Lung (tissue), 12 donors: ENCODE measurements around the gene HCN3. TPM values are rescaled to one million over a fixed set of nuclear protein-coding genes. Genes with fewer than 3 reads are reported as not detected.
A peak's percentile ranks its signal among the peaks of the same experiment; 100 is the strongest.

Experiments used
- ATAC-seq: fragments of 200-7000 bp; cut with Tn5 transposase; one replicate; pipeline ENCODE4 v1.9.1; 2020; ENCODE audit warnings: moderate number of reproducible peaks; ENCODE audit not compliant: insufficient read depth, low FRiP score
- DNase-seq, 3 donors: peaks; one replicate each; pipeline ENCODE4 v3.0.0-alpha.2; 2013 to 2017
- H3K27ac ChIP-seq, 2 donors: one replicate each; pipeline ENCODE4 v1.5.1; 2013; ENCODE audit warnings: mild to moderate bottlenecking in 2 of 2, moderate library complexity in 2 of 2, control low read depth in 1 of 2, inconsistent platforms in 1 of 2, low read depth in 1 of 2, low read length in 1 of 2
- H3K27me3 ChIP-seq, 3 donors: one replicate each; pipeline ENCODE4 v1.5.1; 2013; ENCODE audit warnings: low read length in 2 of 3; ENCODE audit not compliant: control insufficient read depth in 3 of 3, insufficient read depth in 3 of 3
- H3K36me3 ChIP-seq, 4 donors: one replicate each; pipeline ENCODE4 v1.5.1; 2013; ENCODE audit warnings: low read length in 4 of 4, mild to moderate bottlenecking in 1 of 4, moderate library complexity in 1 of 4; ENCODE audit not compliant: control insufficient read depth in 4 of 4, insufficient read depth in 4 of 4
- H3K4me1 ChIP-seq, 5 donors: one replicate each; pipeline ENCODE4 v1.5.1; 2013; ENCODE audit warnings: low read length in 5 of 5, mild to moderate bottlenecking in 2 of 5, moderate library complexity in 1 of 5; ENCODE audit not compliant: control insufficient read depth in 5 of 5, insufficient read depth in 5 of 5
- H3K4me3 ChIP-seq: one replicate; pipeline ENCODE4 v1.5.1; 2013; ENCODE audit warnings: mild to moderate bottlenecking, control low read depth, moderate library complexity
- H3K9ac ChIP-seq, 2 donors: one replicate each; pipeline ENCODE4 v1.5.1; 2013; ENCODE audit warnings: low read length in 2 of 2, control low read depth in 1 of 2; ENCODE audit not compliant: insufficient read depth in 1 of 2
- H3K9me3 ChIP-seq, 4 donors: one replicate each; pipeline ENCODE4 v1.5.1; 2013; ENCODE audit warnings: low read length in 3 of 4, mild to moderate bottlenecking in 1 of 4, moderate library complexity in 1 of 4; ENCODE audit not compliant: control insufficient read depth in 4 of 4, insufficient read depth in 3 of 4
- WGBS, 2 donors: extraction: QIAGEN DNeasy Blood & Tissue Kit; methylation state at CpG; one replicate each; pipeline ENCODE4 v1.1.7; 2013; 5-methylcytosine and 5-hydroxymethylcytosine counted together
- polyA plus RNA-seq, 2 donors: library from polyadenylated mRNA; stranded (reverse); fragments of 200-250 nt; gene quantifications; one replicate each; pipeline ENCODE4 v1.2.1, GENCODE V29; 2013
- total RNA-seq, 2 donors: library from RNA; depleted of rRNA in 1 of 2; stranded (reverse); fragments of >200 nt in 1 of 2; gene quantifications; one replicate each; pipeline ENCODE4 v1.2.1, GENCODE V29; 2014 to 2021
- TF ChIP-seq, protein P1 (sequence below): IDR thresholded peaks from 2 replicates; pipeline ENCODE4 v1.5.1; 2012; ENCODE audit warnings: mild to moderate bottlenecking; ENCODE audit errors: control extremely low read depth, extremely low read depth
- donor health status: control.
- donor health status: control.
- donor health status: Bipolar disorder and iron deficiency.
- donor health status: healthy.
- donor health status: DM: yes; HTN: yes; CAD: no.

The HCN3 gene
- total and polyA plus RNA-seq, 4 donors = 1.0 to 4.7 (median 2.2) TPM

DNA sequence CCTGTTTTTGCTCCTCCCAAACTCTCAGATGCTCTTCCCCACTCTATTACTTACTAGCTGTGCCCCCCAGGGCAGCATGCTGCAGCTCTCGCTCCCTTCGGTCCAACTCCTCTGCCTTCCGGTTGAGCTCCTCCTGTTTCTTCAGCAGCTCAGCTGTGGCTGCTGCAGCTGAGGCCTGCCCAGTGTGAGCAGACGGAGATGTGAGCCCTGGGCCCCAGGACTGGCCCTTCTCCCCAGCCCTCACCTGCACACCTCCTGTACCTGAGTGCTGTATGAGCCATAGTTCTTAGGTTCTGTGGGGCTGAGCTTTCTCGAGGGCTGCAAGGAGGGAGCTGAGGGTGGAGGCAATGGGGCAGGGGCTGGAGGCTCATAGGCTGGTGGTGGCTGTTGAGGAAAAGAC lies 17.0 kb upstream of the HCN3 start:
- no peak for ATAC-seq
- TF ChIP-seq, protein P1, sequence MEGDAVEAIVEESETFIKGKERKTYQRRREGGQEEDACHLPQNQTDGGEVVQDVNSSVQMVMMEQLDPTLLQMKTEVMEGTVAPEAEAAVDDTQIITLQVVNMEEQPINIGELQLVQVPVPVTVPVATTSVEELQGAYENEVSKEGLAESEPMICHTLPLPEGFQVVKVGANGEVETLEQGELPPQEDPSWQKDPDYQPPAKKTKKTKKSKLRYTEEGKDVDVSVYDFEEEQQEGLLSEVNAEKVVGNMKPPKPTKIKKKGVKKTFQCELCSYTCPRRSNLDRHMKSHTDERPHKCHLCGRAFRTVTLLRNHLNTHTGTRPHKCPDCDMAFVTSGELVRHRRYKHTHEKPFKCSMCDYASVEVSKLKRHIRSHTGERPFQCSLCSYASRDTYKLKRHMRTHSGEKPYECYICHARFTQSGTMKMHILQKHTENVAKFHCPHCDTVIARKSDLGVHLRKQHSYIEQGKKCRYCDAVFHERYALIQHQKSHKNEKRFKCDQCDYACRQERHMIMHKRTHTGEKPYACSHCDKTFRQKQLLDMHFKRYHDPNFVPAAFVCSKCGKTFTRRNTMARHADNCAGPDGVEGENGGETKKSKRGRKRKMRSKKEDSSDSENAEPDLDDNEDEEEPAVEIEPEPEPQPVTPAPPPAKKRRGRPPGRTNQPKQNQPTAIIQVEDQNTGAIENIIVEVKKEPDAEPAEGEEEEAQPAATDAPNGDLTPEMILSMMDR = no peak
- Histone ChIP-seq H3K36me3 (peaks cover 7 to 31% (median 25%) of the 10 kb centered on the region in 4 donors), H3K27me3 (no peaks in the 10 kb centered on the region), H3K4me3 (no peak overlapping the region), H3K9ac (no peak overlapping the region), H3K27ac (no peak overlapping the region), H3K4me1 (peaks cover 6 to 25% (median 7%) of the 10 kb centered on the region in 5 donors), H3K9me3 (no peaks in the 10 kb centered on the region)
- WGBS, 2 donors = 93 to 95% methylated on average over 5 of the region's 5 CpGs
- no peak for DNase-seq

DNA sequence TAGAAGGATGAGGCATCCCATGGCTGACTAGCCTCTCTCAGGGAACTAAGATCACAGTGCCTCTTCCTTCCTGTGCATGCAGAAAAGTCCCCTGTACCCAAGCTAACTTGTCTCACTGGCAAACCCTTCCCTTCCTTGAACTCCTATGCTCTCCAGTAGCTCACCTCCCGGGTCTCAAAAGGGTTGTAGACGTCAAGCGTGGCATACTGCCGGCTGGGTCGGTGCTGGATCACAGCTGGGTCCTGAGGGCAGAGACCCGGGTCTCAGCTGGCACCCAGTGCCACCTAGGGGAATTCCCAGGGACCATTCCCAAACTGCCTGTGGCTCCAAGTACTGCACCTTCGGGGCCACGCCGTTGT lies 15.8 kb upstream of the HCN3 start:
- Histone ChIP-seq H3K9me3 (no peaks in the 10 kb centered on the region), H3K4me1 (peaks cover 6 to 17% (median 7%) of the 10 kb centered on the region in 5 donors), H3K27ac (peak overlapping the region; percentile 71 to 92), H3K36me3 (peaks cover 11 to 40% (median 29%) of the 10 kb centered on the region in 4 donors), H3K4me3 (peak overlapping the region; percentile 91), H3K27me3 (no peaks in the 10 kb centered on the region), H3K9ac (peak overlapping the region; percentile 74 to 80)
- ATAC-seq (no peak), DNase-seq (no peak)
- WGBS, 2 donors = 0 to 1% methylated on average over 9 of the region's 9 CpGs
- TF ChIP-seq, protein P1 = no peak

DNA sequence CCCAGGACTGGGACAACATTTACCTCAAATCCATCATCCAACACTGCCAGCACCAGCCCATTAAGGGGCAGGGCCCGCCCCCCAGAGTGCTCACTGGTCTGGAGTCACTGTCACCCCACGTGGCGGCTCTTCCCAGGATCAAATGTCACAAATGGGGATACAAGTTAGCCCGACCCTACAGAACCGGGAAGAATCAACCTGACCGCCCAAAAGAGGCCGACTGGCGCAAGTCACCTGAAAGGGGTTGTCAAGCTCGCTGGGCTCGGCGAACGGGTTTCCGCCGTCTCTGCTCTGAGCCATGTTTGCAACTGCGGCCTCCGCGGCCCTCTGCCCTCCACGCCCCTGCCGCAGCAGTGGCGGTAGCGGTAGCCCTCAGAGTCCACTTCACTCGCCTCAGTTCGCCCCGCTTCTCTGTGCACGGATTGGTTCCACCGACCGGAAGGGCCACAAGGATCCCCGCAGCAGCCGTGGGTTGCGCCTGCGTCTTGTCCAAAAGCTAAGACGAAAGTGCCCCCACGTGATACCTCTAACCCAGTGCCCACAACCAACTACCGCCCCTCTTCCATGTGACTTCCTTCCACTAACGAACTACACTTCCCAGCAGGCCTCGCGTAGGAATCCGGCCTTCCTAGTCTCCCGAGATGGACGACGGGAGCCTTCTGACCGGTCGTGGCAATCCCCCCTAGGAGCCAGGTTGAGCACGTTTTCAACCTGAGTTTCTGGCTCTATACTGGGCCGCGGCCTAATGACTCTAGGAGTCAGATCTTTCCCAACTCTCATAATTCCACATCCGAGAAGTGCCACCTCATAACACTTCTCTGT lies 15.2 kb upstream of the HCN3 start, which contains the start of gene SCAMP3:
Gene SCAMP3 (minus strand): TSS at position 509 of the 822 bp plus-strand sequence. CDS start 209 bp downstream, at position 300.
- DNase-seq = peak; percentile 96 to 99 (median 99)
- Histone ChIP-seq H3K9ac (peak within 1 kb of the TSS; percentile 74 to 80), H3K36me3 (peaks cover 16 to 41% (median 29%) of the 10 kb centered on the region in 4 donors), H3K27ac (peak within 1 kb of the TSS; percentile 71 to 92), H3K4me1 (peaks cover 6 to 17% (median 7%) of the 10 kb centered on the region in 5 donors), H3K27me3 (no peaks in the 10 kb centered on the region), H3K4me3 (peak within 1 kb of the TSS; percentile 91), H3K9me3 (no peaks in the 10 kb centered on the region)
- TF ChIP-seq, protein P1 = no peak
- ATAC-seq = peak; percentile 94
- 0 to 1% methylated on average over 46 to 47 of the region's 47 CpGs for WGBS, 2 donors
